WTC11 (cell line): ENCODE data around the gene CDH12. TPM values are rescaled to one million over a fixed set of nuclear protein-coding genes. Genes with fewer than 3 reads are reported as not detected.

Source experiments
- ATAC-seq: fragments of 200-7000 bp; cut with Tn5 transposase; 2 replicates; pipeline ENCODE4 v1.10.0; 2021; ENCODE audit warnings: mild to moderate bottlenecking, moderate library complexity
- CTCF ChIA-PET: fragments of 300-600 bp; sonication (Branson Sonifier 250); formaldehyde crosslinking; loops from one replicate; lab custom pipeline; 2021; ENCODE audit warnings: antibody characterized with exemption; lab: Charles Lee
- POLR2A ChIA-PET: fragments of 350-600 bp; sonication (Branson Sonifier 250); formaldehyde crosslinking; loops from one replicate; lab custom pipeline; 2021; ENCODE audit warnings: antibody characterized with exemption; lab: Charles Lee
- DNase-seq: peaks from one replicate; pipeline ENCODE4 v3.0.0; 2021; ENCODE audit warnings: low spot score
- H3K27ac Mint-ChIP-seq: 2 replicates; pipeline ENCODE4 v1.8.0; 2021; ENCODE audit warnings: mixed read lengths
- H3K27me3 Mint-ChIP-seq: 2 replicates; pipeline ENCODE4 v1.8.0; 2021; ENCODE audit warnings: low read depth, mild to moderate bottlenecking, moderate library complexity, mixed read lengths
- H3K36me3 Mint-ChIP-seq: 2 replicates; pipeline ENCODE4 v1.8.0; 2021; ENCODE audit warnings: mixed read lengths
- H3K4me1 Mint-ChIP-seq: 2 replicates; pipeline ENCODE4 v1.8.0; 2022; ENCODE audit warnings: mixed read lengths
- H3K4me3 Mint-ChIP-seq: 2 replicates; pipeline ENCODE4 v1.8.0; 2021; ENCODE audit warnings: mild to moderate bottlenecking, moderate library complexity, mixed read lengths
- H3K9me3 Mint-ChIP-seq: 2 replicates; pipeline ENCODE4 v1.8.0; 2021; ENCODE audit warnings: mixed read lengths
- MXD4 ChIP-seq: fragments of 250-450 bp; sonication (Bioruptor Pico); IDR thresholded peaks from 2 replicates; pipeline ENCODE4 v1.8.0; 2021; ENCODE audit warnings: mild to moderate bottlenecking, moderate library complexity, borderline replicate concordance
- NFATC4 ChIP-seq: fragments of 250-450 bp; sonication (Bioruptor Pico); IDR thresholded peaks from 2 replicates; pipeline ENCODE4 v1.9.0; 2021; ENCODE audit warnings: mild to moderate bottlenecking
- NR3C1 ChIP-seq: sonication (generic); formaldehyde crosslinking; conservative IDR thresholded peaks from 2 replicates; pipeline ENCODE4 v1.8.1; 2023; ENCODE audit warnings: low read depth, mild to moderate bottlenecking, missing genetic modification reagents
- RELA ChIP-seq: sonication (generic); formaldehyde crosslinking; IDR thresholded peaks from 2 replicates; pipeline ENCODE4 v1.8.1; 2022; ENCODE audit warnings: missing genetic modification reagents, mild to moderate bottlenecking, borderline replicate concordance
- SOX15 ChIP-seq: fragments of 250-450 bp; sonication (Bioruptor Pico); IDR thresholded peaks from 2 replicates; pipeline ENCODE4 v1.9.0; 2021; ENCODE audit warnings: mild to moderate bottlenecking
- TEAD1 ChIP-seq: sonication (generic); formaldehyde crosslinking; IDR thresholded peaks from 2 replicates; pipeline ENCODE4 v1.8.0; 2022; ENCODE audit warnings: mild to moderate bottlenecking, missing genetic modification reagents
- ZBTB21 ChIP-seq: sonication (generic); formaldehyde crosslinking; IDR thresholded peaks from 2 replicates; pipeline ENCODE4 v1.8.1; 2023; ENCODE audit warnings: mild to moderate bottlenecking, missing genetic modification reagents, borderline replicate concordance
- ZNF121 ChIP-seq: sonication (generic); formaldehyde crosslinking; IDR thresholded peaks from 2 replicates; pipeline ENCODE4 v1.8.0; 2023; ENCODE audit warnings: missing genetic modification reagents
- ZNF219 ChIP-seq: sonication (generic); formaldehyde crosslinking; IDR thresholded peaks from 2 replicates; pipeline ENCODE4 v1.8.0; 2023; ENCODE audit warnings: missing genetic modification reagents, mild to moderate bottlenecking, borderline replicate concordance
- ZNF232 ChIP-seq: sonication (generic); formaldehyde crosslinking; IDR thresholded peaks from 2 replicates; pipeline ENCODE4 v1.8.0; 2022; ENCODE audit warnings: mild to moderate bottlenecking, missing genetic modification reagents
- total RNA-seq: library from RNA; stranded (reverse); gene quantifications from 3 replicates; pipeline ENCODE4 v1.2.3, GENCODE V29; 2021
- TF ChIP-seq, protein P1 (sequence below): sonication (generic); formaldehyde crosslinking; IDR thresholded peaks from 2 replicates; pipeline ENCODE4 v1.8.1; 2023; ENCODE audit warnings: mild to moderate bottlenecking, moderate library complexity, missing genetic modification reagents
- TF ChIP-seq, protein P2 (sequence below): fragments of 250-450 bp; sonication (Bioruptor Pico); IDR thresholded peaks from 2 replicates; pipeline ENCODE4 v1.9.0; 2021; ENCODE audit warnings: mild to moderate bottlenecking
- TF ChIP-seq, protein P3 (sequence below): sonication (generic); formaldehyde crosslinking; IDR thresholded peaks from 2 replicates; pipeline ENCODE4 v1.8.0; 2023; ENCODE audit warnings: missing genetic modification reagents
- TF ChIP-seq, protein P4 (sequence below): sonication (generic); formaldehyde crosslinking; conservative IDR thresholded peaks from 2 replicates; pipeline ENCODE4 v1.8.1; 2022; ENCODE audit warnings: mild to moderate bottlenecking, missing genetic modification reagents
- TF ChIP-seq, protein P5 (sequence below): fragments of 250-450 bp; sonication (Bioruptor Pico); IDR thresholded peaks from 2 replicates; pipeline ENCODE4 v1.9.0; 2021; ENCODE audit warnings: mild to moderate bottlenecking, borderline replicate concordance
- TF ChIP-seq, protein P6 (sequence below): sonication (generic); formaldehyde crosslinking; IDR thresholded peaks from 2 replicates; pipeline ENCODE4 v1.8.0; 2022; ENCODE audit warnings: mild to moderate bottlenecking, missing genetic modification reagents

CDH12 gene
- total RNA-seq, 1 experiment from 2014 or later: not detected

DNA sequence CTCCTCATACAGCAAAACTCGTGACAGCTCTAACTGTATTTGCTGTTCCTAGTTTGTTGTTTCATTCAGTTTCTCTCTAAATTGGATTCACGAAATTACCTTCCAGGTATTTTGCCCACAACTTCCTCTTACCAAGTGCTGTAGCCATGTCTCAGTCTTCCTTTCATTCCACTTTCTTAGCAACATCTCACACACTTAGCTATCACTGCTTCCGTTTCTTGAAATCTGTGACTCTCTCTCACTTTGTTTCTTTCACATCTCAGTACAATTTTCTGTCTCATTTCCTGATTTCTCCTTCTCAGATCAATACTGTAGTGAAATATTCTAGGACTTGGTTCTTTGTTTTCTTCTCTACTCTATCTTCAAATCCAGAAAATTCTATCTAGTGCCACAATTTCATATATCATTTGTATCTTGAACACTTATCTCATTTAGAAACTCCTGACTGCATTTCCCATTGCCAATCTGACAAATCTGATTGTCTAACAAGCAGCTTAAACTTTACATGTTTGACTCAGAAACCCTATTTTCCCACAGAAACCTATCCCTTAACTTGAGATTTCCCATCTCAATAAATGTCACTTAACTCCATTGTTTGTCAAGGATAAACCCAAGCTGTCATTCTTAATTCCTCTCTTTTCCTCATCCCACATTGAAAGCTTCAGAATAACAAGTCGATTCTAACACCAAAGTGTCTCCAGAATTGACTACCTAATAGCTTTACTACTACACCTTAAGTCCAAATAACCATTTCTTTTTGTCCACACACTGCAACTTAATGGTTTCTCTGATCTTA lies 303.1 kb downstream of the CDH12 start (continued):
- TF ChIP-seq, protein P1, sequence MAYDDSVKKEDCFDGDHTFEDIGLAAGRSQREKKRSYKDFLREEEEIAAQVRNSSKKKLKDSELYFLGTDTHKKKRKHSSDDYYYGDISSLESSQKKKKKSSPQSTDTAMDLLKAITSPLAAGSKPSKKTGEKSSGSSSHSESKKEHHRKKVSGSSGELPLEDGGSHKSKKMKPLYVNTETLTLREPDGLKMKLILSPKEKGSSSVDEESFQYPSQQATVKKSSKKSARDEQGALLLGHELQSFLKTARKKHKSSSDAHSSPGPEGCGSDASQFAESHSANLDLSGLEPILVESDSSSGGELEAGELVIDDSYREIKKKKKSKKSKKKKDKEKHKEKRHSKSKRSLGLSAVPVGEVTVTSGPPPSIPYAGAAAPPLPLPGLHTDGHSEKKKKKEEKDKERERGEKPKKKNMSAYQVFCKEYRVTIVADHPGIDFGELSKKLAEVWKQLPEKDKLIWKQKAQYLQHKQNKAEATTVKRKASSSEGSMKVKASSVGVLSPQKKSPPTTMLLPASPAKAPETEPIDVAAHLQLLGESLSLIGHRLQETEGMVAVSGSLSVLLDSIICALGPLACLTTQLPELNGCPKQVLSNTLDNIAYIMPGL (CRISPR knock-in tag): no peak
- TF ChIP-seq, protein P2, sequence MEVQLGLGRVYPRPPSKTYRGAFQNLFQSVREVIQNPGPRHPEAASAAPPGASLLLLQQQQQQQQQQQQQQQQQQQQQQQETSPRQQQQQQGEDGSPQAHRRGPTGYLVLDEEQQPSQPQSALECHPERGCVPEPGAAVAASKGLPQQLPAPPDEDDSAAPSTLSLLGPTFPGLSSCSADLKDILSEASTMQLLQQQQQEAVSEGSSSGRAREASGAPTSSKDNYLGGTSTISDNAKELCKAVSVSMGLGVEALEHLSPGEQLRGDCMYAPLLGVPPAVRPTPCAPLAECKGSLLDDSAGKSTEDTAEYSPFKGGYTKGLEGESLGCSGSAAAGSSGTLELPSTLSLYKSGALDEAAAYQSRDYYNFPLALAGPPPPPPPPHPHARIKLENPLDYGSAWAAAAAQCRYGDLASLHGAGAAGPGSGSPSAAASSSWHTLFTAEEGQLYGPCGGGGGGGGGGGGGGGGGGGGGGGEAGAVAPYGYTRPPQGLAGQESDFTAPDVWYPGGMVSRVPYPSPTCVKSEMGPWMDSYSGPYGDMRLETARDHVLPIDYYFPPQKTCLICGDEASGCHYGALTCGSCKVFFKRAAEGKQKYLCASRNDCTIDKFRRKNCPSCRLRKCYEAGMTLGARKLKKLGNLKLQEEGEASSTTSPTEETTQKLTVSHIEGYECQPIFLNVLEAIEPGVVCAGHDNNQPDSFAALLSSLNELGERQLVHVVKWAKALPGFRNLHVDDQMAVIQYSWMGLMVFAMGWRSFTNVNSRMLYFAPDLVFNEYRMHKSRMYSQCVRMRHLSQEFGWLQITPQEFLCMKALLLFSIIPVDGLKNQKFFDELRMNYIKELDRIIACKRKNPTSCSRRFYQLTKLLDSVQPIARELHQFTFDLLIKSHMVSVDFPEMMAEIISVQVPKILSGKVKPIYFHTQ (CRISPR knock-in tag): no peak
- TF ChIP-seq ZNF232 (CRISPR knock-in tag) (no peak), NFATC4 (CRISPR knock-in tag) (no peak), ZNF121 (CRISPR knock-in tag) (no peak)
- TF ChIP-seq, protein P3, sequence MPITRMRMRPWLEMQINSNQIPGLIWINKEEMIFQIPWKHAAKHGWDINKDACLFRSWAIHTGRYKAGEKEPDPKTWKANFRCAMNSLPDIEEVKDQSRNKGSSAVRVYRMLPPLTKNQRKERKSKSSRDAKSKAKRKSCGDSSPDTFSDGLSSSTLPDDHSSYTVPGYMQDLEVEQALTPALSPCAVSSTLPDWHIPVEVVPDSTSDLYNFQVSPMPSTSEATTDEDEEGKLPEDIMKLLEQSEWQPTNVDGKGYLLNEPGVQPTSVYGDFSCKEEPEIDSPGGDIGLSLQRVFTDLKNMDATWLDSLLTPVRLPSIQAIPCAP: no peak
- TF ChIP-seq, protein P4, sequence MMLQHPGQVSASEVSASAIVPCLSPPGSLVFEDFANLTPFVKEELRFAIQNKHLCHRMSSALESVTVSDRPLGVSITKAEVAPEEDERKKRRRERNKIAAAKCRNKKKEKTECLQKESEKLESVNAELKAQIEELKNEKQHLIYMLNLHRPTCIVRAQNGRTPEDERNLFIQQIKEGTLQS: no peak
- TF ChIP-seq, protein P5, sequence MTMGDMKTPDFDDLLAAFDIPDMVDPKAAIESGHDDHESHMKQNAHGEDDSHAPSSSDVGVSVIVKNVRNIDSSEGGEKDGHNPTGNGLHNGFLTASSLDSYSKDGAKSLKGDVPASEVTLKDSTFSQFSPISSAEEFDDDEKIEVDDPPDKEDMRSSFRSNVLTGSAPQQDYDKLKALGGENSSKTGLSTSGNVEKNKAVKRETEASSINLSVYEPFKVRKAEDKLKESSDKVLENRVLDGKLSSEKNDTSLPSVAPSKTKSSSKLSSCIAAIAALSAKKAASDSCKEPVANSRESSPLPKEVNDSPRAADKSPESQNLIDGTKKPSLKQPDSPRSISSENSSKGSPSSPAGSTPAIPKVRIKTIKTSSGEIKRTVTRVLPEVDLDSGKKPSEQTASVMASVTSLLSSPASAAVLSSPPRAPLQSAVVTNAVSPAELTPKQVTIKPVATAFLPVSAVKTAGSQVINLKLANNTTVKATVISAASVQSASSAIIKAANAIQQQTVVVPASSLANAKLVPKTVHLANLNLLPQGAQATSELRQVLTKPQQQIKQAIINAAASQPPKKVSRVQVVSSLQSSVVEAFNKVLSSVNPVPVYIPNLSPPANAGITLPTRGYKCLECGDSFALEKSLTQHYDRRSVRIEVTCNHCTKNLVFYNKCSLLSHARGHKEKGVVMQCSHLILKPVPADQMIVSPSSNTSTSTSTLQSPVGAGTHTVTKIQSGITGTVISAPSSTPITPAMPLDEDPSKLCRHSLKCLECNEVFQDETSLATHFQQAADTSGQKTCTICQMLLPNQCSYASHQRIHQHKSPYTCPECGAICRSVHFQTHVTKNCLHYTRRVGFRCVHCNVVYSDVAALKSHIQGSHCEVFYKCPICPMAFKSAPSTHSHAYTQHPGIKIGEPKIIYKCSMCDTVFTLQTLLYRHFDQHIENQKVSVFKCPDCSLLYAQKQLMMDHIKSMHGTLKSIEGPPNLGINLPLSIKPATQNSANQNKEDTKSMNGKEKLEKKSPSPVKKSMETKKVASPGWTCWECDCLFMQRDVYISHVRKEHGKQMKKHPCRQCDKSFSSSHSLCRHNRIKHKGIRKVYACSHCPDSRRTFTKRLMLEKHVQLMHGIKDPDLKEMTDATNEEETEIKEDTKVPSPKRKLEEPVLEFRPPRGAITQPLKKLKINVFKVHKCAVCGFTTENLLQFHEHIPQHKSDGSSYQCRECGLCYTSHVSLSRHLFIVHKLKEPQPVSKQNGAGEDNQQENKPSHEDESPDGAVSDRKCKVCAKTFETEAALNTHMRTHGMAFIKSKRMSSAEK (CRISPR knock-in tag): no peak

DNA sequence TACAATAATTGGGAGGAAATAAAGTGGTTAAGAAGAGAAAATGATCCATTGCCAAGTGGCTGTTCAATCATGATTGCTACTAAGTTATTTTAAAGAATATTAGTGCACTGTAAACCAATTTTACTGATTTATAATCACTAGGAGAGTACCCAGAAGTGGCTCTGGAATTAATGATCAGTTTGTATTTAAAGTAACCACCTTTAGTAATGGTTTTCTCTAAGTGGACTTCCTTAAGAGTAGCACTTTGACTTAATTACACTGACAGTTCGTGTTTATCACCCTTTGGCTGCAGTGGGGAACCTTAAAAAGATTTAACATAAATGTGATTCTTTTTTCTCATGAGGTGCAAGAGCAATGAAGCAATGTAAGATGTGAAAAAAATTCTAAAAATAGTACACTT lies 310.8 kb downstream of the CDH12 start:
- H3K27me3 Mint-ChIP-seq: no peaks in the 10 kb centered on the region
- POLR2A ChIA-PET: no interaction called here
- H3K9me3 Mint-ChIP-seq: peaks cover 24% of the 10 kb centered on the region
- H3K36me3 Mint-ChIP-seq: peaks cover 14% of the 10 kb centered on the region
- ATAC-seq (no peak), DNase-seq (no peak)
- H3K4me1 Mint-ChIP-seq: no peaks in the 10 kb centered on the region
- no peak overlapping the region for H3K4me3 Mint-ChIP-seq
- CTCF ChIA-PET: no interaction called here
- no peak overlapping the region for H3K27ac Mint-ChIP-seq
- TF ChIP-seq MXD4 (CRISPR knock-in tag) (no peak), RELA (CRISPR knock-in tag) (no peak), ZBTB21 (no peak), SOX15 (no peak), NR3C1 (CRISPR knock-in tag) (no peak), TEAD1 (no peak), ZNF219 (CRISPR knock-in tag) (no peak)
- TF ChIP-seq, protein P5 (CRISPR knock-in tag): no peak
- TF ChIP-seq, protein P2 (CRISPR knock-in tag): no peak
- TF ChIP-seq, protein P6, sequence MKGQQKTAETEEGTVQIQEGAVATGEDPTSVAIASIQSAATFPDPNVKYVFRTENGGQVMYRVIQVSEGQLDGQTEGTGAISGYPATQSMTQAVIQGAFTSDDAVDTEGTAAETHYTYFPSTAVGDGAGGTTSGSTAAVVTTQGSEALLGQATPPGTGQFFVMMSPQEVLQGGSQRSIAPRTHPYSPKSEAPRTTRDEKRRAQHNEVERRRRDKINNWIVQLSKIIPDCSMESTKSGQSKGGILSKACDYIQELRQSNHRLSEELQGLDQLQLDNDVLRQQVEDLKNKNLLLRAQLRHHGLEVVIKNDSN: no peak
